Measurements from ENCODE around the gene SLC25A5. TPM values are rescaled to one million over a fixed set of nuclear protein-coding genes. Genes with fewer than 3 reads are reported as not detected.
A peak's percentile ranks its signal among the peaks of the same experiment; 100 is the strongest.

SLC25A5 gene
- total RNA-seq, 1 experiment from 2014 or later = 454 TPM

DNA sequence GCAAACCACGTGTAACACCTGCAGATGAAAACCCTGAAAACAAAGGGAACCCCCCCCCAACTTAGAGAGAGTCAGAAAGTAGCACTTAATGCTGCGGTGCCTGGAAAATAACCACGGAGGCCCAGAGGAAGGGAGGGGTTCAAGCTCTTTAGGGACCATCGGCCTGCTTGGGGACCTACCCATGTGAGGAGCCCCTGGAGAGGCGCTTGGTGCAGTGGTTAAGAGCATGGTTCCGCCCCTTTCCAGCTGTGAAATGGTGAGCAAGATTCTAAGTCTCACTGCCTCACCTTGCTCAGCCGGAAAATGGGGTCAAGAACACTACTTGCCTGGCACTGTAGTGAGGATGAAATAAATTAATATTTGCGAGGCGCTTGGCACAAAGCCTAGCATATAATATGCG is 13.8 kb downstream of the SLC25A5 start:
- TF ChIP-seq, protein P1, sequence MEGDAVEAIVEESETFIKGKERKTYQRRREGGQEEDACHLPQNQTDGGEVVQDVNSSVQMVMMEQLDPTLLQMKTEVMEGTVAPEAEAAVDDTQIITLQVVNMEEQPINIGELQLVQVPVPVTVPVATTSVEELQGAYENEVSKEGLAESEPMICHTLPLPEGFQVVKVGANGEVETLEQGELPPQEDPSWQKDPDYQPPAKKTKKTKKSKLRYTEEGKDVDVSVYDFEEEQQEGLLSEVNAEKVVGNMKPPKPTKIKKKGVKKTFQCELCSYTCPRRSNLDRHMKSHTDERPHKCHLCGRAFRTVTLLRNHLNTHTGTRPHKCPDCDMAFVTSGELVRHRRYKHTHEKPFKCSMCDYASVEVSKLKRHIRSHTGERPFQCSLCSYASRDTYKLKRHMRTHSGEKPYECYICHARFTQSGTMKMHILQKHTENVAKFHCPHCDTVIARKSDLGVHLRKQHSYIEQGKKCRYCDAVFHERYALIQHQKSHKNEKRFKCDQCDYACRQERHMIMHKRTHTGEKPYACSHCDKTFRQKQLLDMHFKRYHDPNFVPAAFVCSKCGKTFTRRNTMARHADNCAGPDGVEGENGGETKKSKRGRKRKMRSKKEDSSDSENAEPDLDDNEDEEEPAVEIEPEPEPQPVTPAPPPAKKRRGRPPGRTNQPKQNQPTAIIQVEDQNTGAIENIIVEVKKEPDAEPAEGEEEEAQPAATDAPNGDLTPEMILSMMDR (conservative IDR thresholded peaks at IDR 0.05) = no peak
- Histone ChIP-seq H3K79me1 (ENCODE audit: insufficient read depth, low read depth, low read length, poor library complexity, severe bottlenecking) (no peaks in the 10 kb centered on the region), H3T11ph (ENCODE audit: low read length) (no peak overlapping the region), H2AK5ac (ENCODE audit: insufficient read length, low read length) (no peak overlapping the region), H3K18ac (ENCODE audit: insufficient read length, low read depth, low read length) (no peak overlapping the region), H3K23ac (ENCODE audit: insufficient read length, low read depth, low read length) (no peak overlapping the region), H3K27ac (ENCODE audit: insufficient read length, low read depth, low read length) (no peak overlapping the region), H2AFZ (ENCODE audit: low read length) (no peak overlapping the region), H3K56ac (ENCODE audit: insufficient read length, low read depth, low read length) (no peak overlapping the region), H3K23me2 (ENCODE audit: insufficient read length, low read depth, low read length, poor library complexity, severe bottlenecking) (peaks cover 2% of the 10 kb centered on the region), H3K9ac (ENCODE audit: extremely low read depth, insufficient read length, low read length) (no peak overlapping the region), H3K79me2 (ENCODE audit: insufficient read depth, low read length) (no peaks in the 10 kb centered on the region), H4K20me1 (ENCODE audit: control insufficient read depth, insufficient read depth, insufficient read length) (no peaks in the 10 kb centered on the region), H4K91ac (ENCODE audit: insufficient read length, low read depth, low read length) (no peak overlapping the region), H2BK15ac (ENCODE audit: low read depth, low read length) (no peak overlapping the region), H3K14ac (ENCODE audit: insufficient read depth, low read length) (peak overlapping the region; percentile 94; the same call in 1 of the 2 replicates), H3K4me1 (ENCODE audit: insufficient read depth, low read length) (no peaks in the 10 kb centered on the region), H3K27me3 (ENCODE audit: insufficient read depth, low read length) (no peaks in the 10 kb centered on the region), H3K4ac (ENCODE audit: low read depth, low read length) (no peak overlapping the region), H2BK12ac (ENCODE audit: insufficient read length, low read depth, low read length) (no peak overlapping the region), H3K9me3 (ENCODE audit: control insufficient read depth, low read depth, low read length) (peaks cover 16% of the 10 kb centered on the region), H2BK5ac (ENCODE audit: insufficient read length, low read length) (no peak overlapping the region), H2BK20ac (ENCODE audit: low read depth, low read length, poor library complexity, severe bottlenecking) (no peak overlapping the region), H4K5ac (ENCODE audit: insufficient read length, low read depth, low read length) (no peak overlapping the region), H2BK120ac (ENCODE audit: low read depth, low read length, poor library complexity, severe bottlenecking) (no peak overlapping the region), H3K4me2 (ENCODE audit: insufficient read depth, insufficient read length, low read length) (peak overlapping the region; percentile 47), H4K8ac (replicated peaks; ENCODE audit: insufficient read length, low read depth, low read length) (no peak overlapping the region)
- no peak overlapping the region for H3K27ac Mint-ChIP-seq
- DNase-seq = no peak
- H3K27me3 Mint-ChIP-seq (ENCODE audit: low read depth) = peaks cover 29% of the 10 kb centered on the region
- H3K9me3 Mint-ChIP-seq = peaks cover 70 to 75% of the 10 kb centered on the region in 2 experiments
- 0 out of 4 replicates have a peak, but pooled peaks cover 0 to 2% of the 10 kb centered on the region in 2 experiments for H3K4me1 Mint-ChIP-seq
- WGBS (ENCODE audit: extremely low coverage, insufficient read length, low lambda C conversion rate) = no CpG with 5 or more reads among the region's 10 CpGs
- H3K36me3 Mint-ChIP-seq (ENCODE audit: insufficient read depth in 1 of 3, low read depth in 3 of 3) = peaks cover 0 to 8% (median 4%) of the 10 kb centered on the region in 3 experiments; a peak in 4 of 7 replicates
- H3K4me3 Mint-ChIP-seq = peak overlapping the region in 1 of 2 experiments; percentile 62; a peak in 2 of 5 replicates
